HL-60 (cell line): Measurements from ENCODE around the gene MED13L.

ENCODE experiments used
- DNase-seq, 2 experiments: peaks; one replicate each; pipeline ENCODE4 v3.0.0-alpha.2; 2010 to 2020; ENCODE audit warnings: low read depth in 1 of 2, low spot score in 1 of 2
- H3K27ac ChIP-seq: fragments of 250-450 bp; sonication (Bioruptor Pico); replicated peaks from 2 replicates; pipeline ENCODE4 v1.5.1; 2020; ENCODE audit warnings: mild to moderate bottlenecking, moderate library complexity
- H3K27me3 ChIP-seq: fragments of 250-450 bp; sonication (Bioruptor Pico); 2 replicates; pipeline ENCODE4 v1.5.1; 2021; ENCODE audit warnings: mild to moderate bottlenecking, moderate library complexity; ENCODE audit not compliant: insufficient read depth, poor library complexity, severe bottlenecking
- H3K4me3 ChIP-seq: replicated peaks from 2 replicates; pipeline ENCODE4 v1.5.1; 2011; ENCODE audit warnings: mild to moderate bottlenecking, control low read depth, low read length; ENCODE audit not compliant: insufficient read depth
- CTCF ChIP-seq: IDR thresholded peaks from one replicate; pipeline ENCODE4 v1.5.1; 2011; ENCODE audit warnings: low read length, control low read depth, inconsistent platforms; ENCODE audit not compliant: insufficient read depth
- GABPA ChIP-seq: IDR thresholded peaks from 2 replicates; pipeline ENCODE4 v1.6.1; 2012; ENCODE audit warnings: low read depth
- POLR2AphosphoS5 ChIP-seq: IDR thresholded peaks from 2 replicates; pipeline ENCODE4 v1.6.1; 2012; ENCODE audit warnings: low read depth
- SPI1 ChIP-seq: IDR thresholded peaks from 2 replicates; pipeline ENCODE4 v1.6.1; 2012; ENCODE audit warnings: low read depth, mild to moderate bottlenecking, borderline replicate concordance
- TF ChIP-seq, protein P1 (sequence below): IDR thresholded peaks from 2 replicates; pipeline ENCODE4 v1.6.1; 2012; ENCODE audit warnings: low read depth; ENCODE audit not compliant: insufficient replicate concordance

Gene MED13L

GRCh38 chr12:115949675-115950074 is 327.8 kb downstream of the MED13L start:
- TF ChIP-seq POLR2AphosphoS5 (no peak), CTCF (no peak), GABPA (no peak), SPI1 (no peak)
- TF ChIP-seq, protein P1, sequence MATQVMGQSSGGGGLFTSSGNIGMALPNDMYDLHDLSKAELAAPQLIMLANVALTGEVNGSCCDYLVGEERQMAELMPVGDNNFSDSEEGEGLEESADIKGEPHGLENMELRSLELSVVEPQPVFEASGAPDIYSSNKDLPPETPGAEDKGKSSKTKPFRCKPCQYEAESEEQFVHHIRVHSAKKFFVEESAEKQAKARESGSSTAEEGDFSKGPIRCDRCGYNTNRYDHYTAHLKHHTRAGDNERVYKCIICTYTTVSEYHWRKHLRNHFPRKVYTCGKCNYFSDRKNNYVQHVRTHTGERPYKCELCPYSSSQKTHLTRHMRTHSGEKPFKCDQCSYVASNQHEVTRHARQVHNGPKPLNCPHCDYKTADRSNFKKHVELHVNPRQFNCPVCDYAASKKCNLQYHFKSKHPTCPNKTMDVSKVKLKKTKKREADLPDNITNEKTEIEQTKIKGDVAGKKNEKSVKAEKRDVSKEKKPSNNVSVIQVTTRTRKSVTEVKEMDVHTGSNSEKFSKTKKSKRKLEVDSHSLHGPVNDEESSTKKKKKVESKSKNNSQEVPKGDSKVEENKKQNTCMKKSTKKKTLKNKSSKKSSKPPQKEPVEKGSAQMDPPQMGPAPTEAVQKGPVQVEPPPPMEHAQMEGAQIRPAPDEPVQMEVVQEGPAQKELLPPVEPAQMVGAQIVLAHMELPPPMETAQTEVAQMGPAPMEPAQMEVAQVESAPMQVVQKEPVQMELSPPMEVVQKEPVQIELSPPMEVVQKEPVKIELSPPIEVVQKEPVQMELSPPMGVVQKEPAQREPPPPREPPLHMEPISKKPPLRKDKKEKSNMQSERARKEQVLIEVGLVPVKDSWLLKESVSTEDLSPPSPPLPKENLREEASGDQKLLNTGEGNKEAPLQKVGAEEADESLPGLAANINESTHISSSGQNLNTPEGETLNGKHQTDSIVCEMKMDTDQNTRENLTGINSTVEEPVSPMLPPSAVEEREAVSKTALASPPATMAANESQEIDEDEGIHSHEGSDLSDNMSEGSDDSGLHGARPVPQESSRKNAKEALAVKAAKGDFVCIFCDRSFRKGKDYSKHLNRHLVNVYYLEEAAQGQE, result no peak
- Histone ChIP-seq H3K27ac (no peak overlapping the region), H3K27me3 (no peaks in the 10 kb centered on the region), H3K4me3 (no peak overlapping the region)
- DNase-seq, result no peak

- DNase-seq, result no peak
- no peak overlapping the region for H3K27ac ChIP-seq
- no peak overlapping the region for H3K4me3 ChIP-seq
- TF ChIP-seq POLR2AphosphoS5, result no peak
- no peak for TF ChIP-seq SPI1
- TF ChIP-seq, protein P1, result no peak
- no peak for TF ChIP-seq GABPA
- no peak for TF ChIP-seq CTCF
- H3K27me3 ChIP-seq, result no peaks in the 10 kb centered on the region
Observed at GRCh38 chr12:115947696-115948062, 329.8 kb downstream of the MED13L start.

- H3K27me3 ChIP-seq, result no peaks in the 10 kb centered on the region
Observed at GRCh38 chr12:115946867-115947695, 330.4 kb downstream of the MED13L start.

More at GRCh38 chr12:115946867-115947695, 330.4 kb downstream of the MED13L start:
- TF ChIP-seq CTCF (peak; percentile 28), POLR2AphosphoS5 (no peak)
- Histone ChIP-seq H3K27ac (no peak overlapping the region), H3K4me3 (no peak overlapping the region)
- no peak for DNase-seq
